Fibroblast of pulmonary artery (primary cell): ENCODE data around the gene WDR88.
A peak's percentile ranks its signal among the peaks of the same experiment; 100 is the strongest.

Experiments used
- DNase-seq: peaks from one replicate; pipeline ENCODE4 v3.0.0-alpha.2; 2010; ENCODE audit warnings: low read depth
- H3K4me3 ChIP-seq: replicated peaks from 2 replicates; pipeline ENCODE4 v1.5.1; 2011; ENCODE audit warnings: low read depth, mild to moderate bottlenecking, control low read depth, low read length, moderate library complexity
- TF ChIP-seq, protein P1 (sequence below): IDR thresholded peaks from 2 replicates; pipeline ENCODE4 v1.5.1; 2011; ENCODE audit warnings: mild to moderate bottlenecking, control low read depth, low read length, inconsistent platforms; ENCODE audit errors: missing control alignments

WDR88 gene

GRCh38 chr19:33211794-33212435 lies 80.0 kb downstream of the WDR88 start:
- no peak overlapping the region for H3K4me3 ChIP-seq
- TF ChIP-seq, protein P1, sequence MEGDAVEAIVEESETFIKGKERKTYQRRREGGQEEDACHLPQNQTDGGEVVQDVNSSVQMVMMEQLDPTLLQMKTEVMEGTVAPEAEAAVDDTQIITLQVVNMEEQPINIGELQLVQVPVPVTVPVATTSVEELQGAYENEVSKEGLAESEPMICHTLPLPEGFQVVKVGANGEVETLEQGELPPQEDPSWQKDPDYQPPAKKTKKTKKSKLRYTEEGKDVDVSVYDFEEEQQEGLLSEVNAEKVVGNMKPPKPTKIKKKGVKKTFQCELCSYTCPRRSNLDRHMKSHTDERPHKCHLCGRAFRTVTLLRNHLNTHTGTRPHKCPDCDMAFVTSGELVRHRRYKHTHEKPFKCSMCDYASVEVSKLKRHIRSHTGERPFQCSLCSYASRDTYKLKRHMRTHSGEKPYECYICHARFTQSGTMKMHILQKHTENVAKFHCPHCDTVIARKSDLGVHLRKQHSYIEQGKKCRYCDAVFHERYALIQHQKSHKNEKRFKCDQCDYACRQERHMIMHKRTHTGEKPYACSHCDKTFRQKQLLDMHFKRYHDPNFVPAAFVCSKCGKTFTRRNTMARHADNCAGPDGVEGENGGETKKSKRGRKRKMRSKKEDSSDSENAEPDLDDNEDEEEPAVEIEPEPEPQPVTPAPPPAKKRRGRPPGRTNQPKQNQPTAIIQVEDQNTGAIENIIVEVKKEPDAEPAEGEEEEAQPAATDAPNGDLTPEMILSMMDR: no peak
- DNase-seq: no peak

GRCh38 chr19:33212436-33213172 lies 80.7 kb downstream of the WDR88 start:
- no peak overlapping the region for H3K4me3 ChIP-seq
- no peak for DNase-seq
- TF ChIP-seq, protein P1: no peak

- TF ChIP-seq, protein P1: peak; percentile 40
- DNase-seq: peak; percentile 42
- no peak overlapping the region for H3K4me3 ChIP-seq
Measured at GRCh38 chr19:33214596-33214995, 82.7 kb downstream of the WDR88 start.

DNA sequence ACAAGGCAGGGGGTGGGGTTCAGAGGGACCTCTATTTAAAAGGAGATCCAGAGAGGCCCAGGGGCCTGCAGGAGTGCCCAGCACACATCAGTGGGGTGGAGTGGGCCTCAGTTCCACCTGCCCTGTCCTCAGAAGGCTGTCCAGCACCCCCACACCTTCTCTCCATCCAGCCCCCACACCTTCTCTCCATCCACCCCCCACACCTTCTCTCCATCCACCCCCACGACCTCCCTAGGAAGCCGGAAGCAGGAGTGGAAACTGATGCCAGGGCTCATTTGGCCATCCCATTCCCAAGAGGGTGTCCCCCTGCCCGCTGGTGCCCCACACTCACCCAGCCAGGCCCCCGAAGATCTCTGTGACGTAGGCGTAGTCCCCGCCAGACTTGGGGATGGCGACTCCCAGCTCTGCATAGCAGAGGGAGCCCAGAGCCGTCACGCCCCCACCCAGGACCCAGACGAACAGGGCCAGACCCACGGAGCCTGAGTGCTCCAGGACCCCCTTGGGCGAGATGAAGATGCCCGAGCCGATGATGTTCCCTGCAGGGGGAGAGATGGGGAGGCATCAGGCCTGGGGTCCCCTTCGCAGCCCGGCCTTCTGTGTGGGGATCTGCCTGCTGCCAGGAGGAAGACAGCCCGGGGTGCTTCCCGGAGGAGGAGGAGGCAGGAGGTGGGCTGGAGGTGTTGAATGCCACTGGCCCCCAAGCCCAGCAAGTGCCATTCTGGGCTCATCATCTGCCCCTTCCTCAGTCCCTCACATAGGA lies 83.7 kb downstream of the WDR88 start:
- TF ChIP-seq, protein P1: no peak
- DNase-seq: no peak
- no peak overlapping the region for H3K4me3 ChIP-seq

DNA sequence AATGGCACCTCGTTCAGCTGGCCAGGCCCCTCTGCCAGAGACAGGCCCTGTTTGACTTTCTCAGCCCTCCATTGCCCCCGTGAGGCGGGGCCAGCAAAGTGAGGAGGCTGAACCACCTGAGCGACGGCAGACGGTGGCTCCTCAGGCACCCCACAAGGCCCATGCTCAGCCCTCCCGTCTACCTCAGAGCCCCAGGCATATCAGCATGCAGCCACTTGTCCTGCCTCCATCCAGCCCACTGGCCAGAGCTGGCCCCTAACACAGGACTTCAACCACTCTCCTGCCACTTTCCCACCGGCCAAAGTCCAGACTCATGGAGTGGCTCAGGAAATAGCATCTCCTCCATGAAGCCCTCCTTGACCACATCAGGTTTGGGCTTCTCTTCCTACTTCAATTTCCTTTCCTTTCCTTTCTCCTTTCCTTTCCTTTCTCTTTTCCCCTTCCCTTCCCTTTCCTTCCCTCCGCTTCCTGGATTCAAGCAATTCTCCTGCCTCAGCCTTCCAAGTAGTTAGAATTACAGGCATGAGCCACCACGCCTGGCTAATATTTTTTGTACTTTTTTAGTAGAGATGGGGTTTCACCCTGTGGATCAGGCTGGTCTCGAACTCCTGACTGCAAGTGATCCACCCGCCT lies 84.4 kb downstream of the WDR88 start:
- no peak for DNase-seq
- TF ChIP-seq, protein P1: no peak
- H3K4me3 ChIP-seq: no peak overlapping the region

- DNase-seq: no peak
- no peak overlapping the region for H3K4me3 ChIP-seq
- TF ChIP-seq, protein P1: no peak
Measured at GRCh38 chr19:33217881-33218280, 86.0 kb downstream of the WDR88 start.
